Stimulated activated CD4-positive, alpha-beta T cell treated with anti-CD3 and anti-CD28 coated beads, Interleukin-12 subunit alpha, Interleukin-12 subunit beta, amount 100 ng/mL, for 4 hours (primary cell): ENCODE data around the gene LRCH3.

ENCODE experiments used
- DNase-seq: peaks from one replicate; pipeline ENCODE4 v3.0.0-alpha.2; 2020

LRCH3 gene

DNA sequence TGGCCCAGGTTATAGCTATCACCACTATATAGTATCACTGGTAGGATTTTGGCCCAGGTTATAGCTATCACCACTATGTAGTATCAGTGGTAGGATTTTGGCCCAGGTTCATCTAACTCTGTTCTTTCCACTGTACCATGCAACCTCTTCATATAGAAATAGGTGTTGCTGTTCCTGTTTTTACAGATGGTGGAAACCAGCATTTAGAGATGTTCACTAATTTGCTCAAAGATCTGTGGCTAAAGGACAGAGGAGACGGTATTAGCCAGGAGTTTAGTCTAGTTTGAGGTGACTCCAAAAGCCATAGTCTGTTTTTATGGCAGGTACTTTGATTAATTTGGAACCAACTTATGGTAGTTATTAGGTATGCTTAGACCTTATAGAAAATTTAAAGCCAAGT, 3.1 kb downstream of the LRCH3 start:
- no peak for DNase-seq

DNA sequence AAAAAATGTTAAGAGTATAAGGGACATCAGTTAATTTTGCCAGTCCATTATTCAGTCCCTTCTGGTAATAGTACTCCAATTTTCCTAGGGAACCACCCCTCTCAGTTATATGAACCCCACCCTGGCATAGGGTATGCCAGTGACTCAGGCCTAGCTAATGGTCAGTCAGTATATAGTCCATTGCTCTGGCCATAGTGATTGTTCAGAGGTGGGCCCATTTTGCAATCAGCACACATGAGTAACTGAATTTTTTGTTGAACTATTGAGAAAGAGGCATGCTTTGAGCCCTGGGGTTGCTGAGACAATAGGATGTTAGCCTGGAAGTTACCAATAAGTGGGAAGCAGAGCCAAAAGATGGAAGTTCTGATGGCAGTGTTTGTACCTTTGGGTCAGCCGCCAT, 4.1 kb downstream of the LRCH3 start:
- no peak for DNase-seq

DNA sequence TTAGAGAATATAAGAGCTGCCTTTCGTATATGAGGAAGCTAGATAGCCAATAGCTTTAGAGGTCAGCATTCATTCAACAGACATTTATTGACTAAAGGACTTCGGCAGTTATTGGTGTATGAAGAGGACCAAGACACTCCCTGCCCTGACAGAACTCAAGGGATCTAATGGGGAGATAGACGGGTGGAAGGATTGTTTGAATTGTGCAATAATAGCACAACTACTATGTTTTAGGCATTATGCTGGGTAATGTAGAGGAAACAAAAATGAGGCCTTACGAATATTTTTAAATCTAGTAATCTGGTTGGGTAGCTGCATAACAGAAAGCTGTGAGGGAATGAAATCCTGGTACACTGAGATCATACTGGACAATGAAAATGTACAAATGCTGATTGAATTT, 5.0 kb downstream of the LRCH3 start:
- DNase-seq: no peak

DNA sequence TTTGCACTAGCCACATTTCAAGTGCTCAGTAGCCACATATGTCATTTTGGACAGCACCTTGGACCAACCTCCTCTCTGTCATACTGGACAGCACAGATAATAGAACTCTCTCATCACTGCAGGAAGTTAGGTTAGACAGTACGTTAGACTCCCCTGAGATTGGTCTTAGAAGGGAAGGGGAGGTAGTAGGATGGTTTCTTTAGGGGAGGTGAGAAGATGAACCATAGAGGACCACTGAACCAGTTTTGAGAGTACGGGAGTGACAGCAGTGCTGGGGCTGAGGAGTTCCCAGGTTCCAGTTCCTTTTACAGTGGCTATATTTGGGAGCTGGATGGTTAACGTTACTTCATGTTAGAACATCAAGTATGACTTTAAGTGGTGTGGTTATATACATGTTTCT, 7.8 kb downstream of the LRCH3 start:
- no peak for DNase-seq

DNA sequence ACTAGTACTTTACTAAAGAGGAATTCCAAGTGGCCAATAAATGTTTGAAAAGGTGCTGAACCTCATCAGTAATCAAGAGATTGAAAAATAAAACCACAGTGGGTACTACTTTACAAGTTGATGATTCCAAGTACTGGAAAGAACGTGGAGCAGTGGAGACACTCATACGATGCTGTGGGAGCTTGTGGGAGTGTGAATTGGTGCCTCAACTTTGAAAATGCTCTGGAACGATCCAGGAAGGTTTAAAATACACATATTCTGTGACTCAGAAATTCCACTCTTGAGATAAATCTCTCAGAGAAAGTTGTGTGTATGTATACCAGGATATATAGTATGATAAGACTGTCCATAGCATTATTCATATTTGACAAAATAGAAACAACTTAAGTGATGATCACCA, 9.3 kb downstream of the LRCH3 start:
- no peak for DNase-seq

DNA sequence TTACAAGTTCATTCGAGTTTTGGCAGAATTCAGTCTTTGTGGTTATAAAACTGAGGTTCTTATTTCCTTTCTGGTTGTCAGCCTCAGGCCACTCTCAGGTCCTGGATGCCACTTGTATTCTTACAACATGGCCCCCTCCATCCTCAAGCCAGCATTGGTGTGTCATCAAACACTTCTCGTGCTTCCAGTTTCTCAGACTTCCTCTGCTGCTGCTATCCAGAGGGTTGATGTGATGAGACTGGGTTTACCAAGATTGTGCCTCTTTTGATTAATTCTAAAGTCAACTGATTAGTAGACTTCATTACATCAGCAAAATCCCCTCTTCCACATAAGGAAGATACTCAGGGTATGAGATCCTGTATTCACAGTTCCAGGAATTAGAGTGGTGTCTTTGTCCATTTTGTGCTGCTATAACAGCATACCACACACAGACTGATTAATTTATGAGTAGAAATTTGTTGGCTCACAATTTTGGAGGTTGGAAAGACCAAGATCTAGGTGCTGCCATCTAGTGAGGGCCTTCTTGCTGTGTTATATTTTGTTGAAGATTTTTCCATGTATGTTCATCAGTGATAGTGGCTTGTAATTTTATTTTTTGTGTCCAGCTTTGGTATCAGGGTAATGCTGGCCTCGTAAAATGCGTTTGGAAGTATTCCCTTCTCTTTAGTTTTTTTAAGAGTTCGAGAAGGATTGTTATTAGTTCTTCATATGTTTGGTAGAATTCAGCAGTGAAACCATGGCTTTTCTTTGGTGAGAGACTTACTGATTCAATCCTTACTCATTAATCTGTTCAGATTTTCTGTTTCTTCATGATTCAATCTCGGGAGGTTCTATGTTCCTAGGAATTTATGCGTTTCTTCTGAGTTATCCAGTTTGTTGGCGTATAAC, 11.1 kb downstream of the LRCH3 start:
- DNase-seq: no peak

DNA sequence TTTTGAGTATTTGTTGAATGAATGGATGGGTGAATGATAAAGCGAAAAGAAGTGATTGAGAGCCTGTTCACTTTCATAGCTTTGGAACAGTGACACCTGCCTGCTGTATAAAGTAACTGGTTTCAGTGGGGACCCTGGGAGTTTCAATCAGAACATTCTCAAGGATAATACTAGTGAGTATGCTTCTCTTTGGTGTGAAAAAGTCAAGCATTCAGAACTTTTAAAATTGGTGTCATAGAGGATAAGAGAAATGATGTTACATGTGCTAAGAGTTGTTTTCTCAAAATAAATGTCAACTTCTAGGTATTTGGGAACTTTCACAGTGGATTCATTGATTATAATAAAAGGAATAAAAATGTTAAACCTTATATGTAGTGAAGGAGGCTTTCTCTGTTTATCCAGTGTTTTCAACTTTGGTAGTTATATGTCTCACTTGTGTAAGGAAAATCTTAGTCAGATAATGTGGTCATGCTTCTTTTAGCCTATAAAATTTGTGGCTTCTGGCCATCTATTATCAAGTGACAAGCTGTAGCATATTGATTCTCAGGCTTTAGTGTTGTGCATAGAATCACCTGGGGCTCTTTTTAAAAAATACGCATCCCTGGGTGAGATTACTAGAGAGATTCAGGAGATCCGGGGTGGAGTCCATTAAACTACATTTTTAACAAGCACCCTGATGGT, 11.9 kb downstream of the LRCH3 start:
- no peak for DNase-seq

DNA sequence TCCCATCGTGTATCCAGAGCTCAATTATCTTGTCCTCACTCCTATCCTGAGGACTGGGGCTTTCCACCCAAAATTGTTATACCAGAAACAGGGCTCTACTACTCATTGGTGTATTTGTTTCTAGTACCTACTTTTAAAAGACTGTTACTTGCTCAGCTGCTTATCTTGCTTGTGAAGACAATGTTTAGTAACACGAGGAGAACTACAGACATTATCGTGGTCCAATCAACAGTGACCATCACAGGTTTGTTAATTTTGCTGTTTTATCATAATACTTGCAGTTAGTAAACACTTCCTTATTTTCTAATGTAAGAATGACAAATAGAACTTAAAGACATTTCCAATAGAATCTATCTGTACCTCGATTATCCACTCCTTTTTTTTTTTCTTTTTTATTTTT, 13.5 kb downstream of the LRCH3 start:
- DNase-seq: no peak

DNA sequence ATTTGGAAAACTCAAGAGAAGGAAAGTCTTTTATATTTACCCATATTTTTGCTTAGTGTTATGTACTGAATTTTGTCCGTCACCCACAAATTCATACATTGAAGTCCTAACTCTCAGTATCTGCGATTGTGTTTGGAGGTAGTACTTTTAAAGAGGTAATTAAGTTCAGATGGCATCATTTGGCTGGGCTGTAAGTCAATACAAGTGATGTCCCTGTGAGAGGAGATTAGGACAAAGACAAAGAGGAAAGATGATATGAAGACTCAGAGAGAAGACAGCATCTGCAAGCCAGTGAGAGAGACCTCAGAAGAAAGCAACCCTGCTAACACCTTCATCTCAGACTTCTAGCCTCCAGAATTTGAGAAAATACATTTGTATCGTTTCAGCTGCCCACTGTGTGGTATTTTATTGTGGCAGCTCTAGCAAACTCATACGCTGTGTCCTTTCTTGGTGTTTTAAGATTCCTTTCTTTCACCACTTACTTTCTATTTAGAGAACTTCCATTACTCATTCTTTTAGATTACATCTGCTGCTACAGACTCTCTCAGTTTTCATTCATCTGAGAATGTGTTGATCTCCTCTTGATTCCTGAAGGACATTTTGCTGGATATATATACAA, 17.0 kb downstream of the LRCH3 start:
- DNase-seq: no peak

DNA sequence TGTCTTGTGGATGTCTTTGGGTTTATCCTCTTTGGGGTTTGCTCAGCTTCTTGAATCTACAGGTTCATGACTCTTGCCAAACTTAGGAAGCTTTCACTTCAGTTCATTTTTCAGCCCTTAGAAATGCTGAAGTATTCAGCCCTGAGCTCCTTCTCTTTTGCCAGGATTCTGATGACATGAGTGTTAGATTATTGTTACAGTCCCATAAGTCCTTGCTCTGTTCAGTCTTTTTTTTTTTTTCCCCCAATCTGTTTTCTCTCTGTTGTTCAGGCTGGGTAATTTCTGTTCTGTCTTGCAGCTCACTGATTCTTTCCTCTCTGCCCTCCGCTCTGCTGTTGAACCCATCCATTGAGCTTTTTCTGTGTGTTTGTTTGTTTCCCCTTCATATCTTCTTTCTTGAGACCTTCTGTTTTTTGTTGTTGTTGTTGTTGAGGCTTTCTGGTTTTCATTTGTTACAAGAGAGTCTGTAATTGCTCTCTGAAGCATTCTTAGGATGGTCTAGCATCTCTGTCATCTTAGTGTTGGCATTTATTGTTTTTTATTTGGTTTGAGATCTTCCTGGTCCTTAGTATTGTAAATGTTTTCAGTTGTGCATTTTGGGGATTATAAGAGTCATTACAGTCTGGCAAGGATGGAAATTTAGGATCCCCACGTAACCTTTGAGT, 18.4 kb downstream of the LRCH3 start:
- no peak for DNase-seq

DNA sequence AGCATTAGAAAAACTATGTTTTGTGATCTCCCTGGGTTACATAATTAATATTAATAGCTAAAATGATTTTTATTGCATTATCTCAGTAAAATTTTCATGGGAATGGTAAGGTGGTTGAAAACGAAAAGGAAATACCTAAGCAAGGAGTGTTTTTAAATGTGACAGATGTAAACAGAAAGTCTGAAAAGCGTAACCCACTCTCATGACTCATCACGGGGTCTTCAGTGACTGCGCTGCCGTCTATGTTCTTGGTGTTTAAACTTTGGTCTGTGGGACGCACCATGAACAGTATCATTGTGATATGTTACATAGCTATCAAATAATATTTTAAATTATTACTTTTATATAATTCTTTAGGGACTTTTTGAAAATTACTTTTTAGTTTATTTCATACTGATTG, 19.8 kb downstream of the LRCH3 start:
- no peak for DNase-seq

DNA sequence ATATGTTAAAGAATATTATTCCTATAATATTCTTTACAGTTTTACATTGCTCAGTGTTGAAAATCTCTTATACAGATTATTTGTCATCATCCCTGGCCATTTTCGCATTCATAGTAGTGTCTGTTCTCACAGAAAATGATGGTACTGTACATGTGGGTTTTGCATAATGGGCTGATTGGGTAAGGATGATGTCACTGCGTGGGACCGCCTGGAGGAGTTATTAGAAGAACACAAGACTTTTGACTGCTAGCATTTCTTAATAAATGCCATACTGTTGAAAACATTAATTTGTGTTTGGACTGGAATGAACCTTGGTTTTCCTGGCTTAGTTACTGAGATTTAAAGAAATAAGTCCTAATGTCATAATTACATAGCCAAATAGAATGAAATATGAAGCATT, 20.3 kb downstream of the LRCH3 start:
- no peak for DNase-seq

DNA sequence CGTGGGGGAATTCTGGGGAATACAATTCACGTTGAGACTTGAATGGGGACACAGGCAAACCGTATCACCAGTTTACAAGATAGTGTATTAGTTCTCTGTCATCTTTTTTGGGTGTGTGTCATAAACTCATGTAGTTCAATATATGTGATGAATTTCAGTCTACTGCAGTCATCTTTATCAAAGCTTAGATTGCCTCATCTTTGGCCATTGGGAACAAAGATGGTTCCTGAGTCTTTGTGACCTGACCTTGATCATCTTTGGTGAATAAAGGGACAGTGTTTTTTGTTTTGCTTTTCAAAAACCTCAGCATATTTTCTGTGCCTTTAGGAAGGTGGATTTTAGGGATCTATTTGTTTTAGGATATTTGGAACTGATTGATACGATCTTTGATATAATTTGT, 23.3 kb downstream of the LRCH3 start:
- DNase-seq: no peak

DNA sequence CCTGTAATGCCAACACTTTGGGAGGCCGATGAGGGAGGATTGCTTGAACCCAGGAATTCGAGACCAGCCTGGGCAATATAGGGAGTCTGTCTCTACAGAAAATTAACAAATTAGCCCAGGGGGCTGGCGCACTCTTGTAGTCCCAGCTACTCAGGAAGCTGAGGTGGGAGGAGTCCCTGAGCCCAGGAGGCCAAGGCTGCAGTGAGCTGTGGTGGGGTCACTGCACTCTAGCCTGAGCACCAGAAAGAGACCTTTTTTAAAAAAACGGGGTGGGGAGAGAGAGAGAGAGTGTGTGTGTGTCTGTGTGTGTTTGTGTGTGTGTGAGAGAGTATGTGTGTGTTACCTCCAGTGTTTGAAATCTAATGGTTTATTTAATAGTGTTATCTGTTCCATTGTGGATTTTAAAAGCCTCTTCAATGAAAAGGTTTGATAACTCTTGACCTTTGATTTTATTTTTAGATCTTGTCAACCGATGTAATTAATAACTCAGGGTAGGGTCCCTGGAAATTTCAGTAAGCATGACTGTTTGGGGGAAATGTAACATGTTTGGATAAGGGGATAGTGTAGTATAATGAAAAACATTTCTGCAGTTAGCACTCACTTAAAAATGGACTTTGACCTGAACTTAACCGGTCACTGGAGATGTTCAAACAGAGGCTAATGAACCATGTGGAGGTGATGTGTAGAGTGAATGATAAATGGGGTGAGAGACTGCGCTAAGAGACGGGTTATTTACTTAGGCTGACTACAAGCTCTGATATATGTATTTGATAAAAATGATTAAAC, 29.7 kb downstream of the LRCH3 start:
- no peak for DNase-seq

DNA sequence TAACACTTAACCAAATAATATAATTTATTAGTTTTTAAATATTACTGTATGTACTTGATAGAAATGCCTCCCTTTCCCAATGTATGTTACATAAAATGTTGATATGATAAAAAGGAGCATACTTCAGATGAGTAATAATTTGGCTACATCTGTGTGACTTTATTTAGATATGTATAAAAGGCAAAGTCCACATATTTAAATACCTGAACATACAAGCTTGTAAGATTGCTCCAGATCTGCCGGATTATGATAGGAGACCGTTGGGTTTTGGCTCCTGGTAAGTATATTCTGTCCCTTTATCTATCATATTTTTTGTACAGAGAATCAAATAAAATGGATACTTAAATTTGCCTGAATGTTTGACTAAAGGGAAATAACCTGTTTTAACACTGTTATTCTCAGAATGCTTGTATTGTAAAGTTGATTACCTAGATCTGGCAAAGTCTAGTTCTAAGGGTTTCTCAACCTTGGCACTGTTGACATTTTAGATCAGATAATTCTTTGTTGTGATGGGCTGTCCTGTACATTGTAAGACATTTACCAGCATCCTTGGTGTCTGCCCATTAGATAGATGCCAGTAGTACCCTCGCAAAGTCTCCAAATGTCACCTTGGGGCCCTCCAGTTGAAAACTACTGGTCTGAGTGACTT, 38.5 kb downstream of the LRCH3 start:
- DNase-seq: no peak

DNA sequence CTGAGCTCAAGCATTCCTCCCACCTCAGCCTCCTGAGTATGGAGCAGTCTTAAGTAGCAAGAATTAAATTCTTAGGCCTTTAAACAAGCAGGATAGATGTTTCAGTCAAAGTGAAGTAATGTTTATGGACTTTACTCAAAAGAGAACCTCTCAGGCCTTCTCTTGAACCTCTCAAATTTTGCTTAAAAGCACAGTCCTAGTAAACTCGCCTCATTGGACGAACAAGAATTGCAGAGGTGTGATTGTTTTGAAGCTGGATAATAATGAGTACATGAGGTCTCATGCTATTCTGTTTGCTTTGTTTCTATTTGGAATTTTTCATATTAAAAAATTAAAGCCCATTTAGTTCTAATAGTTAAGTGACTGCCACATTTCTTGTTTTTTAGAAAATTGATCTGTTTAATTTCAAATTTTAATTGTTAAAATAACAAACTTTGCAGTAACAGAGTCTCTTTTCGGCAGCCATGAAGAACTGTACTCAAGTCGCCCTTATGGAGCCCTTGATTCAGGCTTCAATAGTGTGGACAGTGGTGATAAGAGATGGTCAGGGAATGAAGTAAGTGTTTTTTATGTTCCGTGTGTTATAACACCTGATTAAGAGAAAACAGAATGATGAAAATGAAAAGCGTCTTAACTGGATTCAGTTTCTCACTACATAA, 39.4 kb downstream of the LRCH3 start:
- no peak for DNase-seq

DNA sequence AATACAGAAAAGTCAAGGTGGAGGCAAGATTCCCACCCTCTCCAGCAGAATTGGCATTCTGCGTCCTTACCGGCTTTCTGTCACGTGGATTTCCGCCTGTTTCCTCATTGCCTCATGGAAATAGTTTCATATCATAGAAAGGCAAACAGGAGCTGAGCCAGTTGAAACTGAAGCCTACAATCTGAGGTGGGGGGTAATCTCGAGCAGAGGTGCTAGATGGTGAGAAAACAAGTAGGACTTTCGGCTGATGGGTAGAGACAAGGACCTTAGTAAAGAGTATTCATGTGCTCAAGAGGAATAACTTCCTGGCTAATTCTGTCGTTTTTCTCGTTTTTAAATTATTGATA, 39.9 kb downstream of the LRCH3 start:
- no peak for DNase-seq

DNA sequence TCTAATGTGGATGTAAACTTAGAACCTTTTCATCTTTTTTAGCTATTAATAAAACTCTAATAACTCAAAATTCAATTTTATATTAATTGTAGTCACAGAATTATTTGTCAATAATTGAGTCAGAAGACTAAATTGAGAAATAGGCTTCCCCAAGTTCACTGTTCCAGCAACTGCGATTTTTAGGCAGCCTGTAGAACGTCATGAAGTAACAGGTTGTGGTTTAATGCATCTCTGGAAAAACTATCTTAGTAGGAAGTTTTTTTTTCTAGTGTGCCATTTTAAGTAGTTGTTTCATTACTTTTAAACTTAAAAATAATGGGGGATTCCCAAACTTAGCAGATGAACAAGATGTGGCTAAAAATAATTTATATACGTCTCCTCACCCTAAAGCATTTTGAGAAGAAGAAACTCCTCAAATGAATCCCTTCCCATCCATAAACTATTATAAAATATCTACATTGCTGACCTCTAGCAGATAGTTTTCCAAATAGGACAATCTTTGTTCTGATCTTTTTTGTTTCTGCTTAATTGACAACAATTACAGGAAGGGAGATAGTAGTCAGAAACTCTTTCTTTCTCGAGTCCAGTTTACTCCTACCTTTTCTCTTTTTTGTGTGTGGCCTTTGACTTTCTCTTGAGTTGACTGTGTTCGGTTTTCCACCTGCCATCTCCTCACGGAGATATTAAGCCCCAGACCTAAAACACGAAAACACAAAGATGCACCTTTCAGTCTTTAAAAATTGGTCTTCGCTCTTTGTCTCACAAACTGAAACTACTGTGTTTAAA, 43.1 kb downstream of the LRCH3 start:
- DNase-seq: no peak

DNA sequence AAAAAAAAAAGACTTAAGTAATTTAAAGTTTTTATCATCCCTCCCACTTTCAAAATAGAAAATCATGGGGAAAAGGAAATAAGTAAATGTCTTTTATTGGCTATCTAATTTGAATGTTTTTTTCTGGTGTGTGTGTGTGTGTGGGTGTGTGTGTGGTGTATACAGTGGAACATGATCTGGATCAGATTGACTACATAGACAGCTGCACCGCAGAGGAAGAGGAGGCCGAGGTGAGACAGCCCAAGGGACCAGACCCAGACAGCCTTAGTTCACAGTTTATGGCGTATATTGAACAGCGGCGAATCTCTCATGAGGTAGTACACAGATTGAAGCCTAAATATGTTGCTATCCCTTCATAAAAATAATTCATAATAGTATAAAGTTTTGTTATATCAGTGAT, 44.5 kb downstream of the LRCH3 start:
- no peak for DNase-seq

DNA sequence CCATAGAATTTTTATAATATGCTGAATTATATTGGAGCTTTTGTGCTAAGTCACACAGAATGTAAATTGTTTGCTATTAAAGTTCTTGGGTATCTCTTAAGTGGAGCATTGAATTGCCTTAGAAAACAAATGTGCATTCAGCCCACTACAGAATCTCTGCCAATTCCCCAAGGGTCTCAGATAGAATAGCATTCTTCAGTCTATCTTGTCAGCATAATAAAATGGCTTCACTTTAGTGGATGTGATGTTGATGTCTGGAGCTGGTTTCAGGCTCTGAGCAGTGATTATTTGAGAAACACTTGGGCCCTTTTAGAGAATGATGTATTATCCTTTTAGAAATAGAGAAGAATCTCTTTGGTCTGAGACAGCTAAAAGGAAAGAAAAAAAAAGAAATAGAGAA, 45.2 kb downstream of the LRCH3 start:
- no peak for DNase-seq

DNA sequence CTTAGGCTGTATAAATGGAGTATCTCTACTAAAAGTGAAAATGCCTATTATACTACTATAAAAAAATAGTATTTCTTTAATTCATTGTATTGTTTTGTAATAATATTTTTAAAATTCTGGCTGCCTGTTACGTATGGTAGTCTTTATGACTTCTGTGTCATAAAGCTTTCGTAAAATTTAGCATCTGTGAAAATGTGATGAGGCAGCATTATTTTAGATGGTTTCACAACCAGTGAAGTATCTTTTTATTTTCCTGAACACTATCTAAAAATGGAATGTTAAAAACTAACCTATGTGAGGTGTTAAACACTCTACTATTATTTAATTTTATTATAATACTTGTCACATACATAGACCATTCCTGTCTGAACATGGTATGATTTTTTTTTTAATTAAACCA, 46.2 kb downstream of the LRCH3 start:
- DNase-seq: no peak
